ENCODE data around the gene MESP2. TPM values are rescaled to one million over a fixed set of nuclear protein-coding genes. Genes with fewer than 3 reads are reported as not detected.

Gene MESP2
- total RNA-seq, 2 experiments from 2014 or later, result not detected

DNA sequence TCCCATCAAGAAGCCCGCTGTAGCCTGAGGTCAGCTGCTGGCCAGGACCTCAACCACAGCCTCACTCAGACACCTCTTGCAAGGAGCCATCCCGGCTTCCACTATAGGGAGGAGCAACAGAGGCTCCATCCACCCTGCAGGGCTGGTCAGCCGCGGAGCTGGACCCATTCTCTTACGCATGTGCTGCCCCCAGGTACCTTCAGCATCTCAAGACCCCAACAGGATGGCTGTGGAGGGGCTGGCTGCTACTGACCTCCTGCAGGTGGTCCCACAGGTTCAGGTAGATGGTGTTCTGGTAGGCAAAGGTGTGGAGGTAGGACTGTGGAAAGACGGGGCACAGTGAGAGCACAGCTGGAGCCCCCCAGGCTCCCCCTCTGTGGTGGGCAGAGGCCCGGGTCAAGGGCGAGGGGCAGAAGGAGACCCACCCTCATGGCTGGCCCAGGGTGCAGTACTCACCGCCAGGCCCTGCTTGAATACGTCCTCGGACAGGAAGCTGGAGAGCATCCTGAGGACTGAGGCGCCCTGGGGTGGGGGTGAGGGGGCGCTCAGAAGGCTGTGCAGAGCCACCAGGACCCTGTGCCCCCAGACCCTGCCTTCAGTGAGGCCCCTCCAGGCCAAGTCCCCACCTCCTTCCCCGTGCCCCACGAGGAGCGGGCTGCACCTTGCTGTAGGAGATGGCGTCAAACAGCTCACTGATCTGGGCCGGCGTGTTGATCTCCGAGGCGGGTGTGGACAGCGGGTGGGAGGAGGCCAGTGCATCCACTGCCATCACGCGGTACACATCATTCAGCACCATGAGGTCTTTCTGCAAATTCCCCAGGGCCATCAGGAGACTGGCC is 27.1 kb downstream of the MESP2 start:
- ATAC-seq, result no peak
- CTCF ChIA-PET, result interaction anchor here (1.3 kb wide), 1 partner anchor 42 kb away, joined by 3 read pairs; no protein-coding TSS in a partner anchor
- Mint-ChIP-seq H3K27me3 (no peaks in the 10 kb centered on the region), H3K4me1 (no peaks in the 10 kb centered on the region), H3K4me3 (no peak overlapping the region), H3K36me3 (no peaks in the 10 kb centered on the region), H3K9me3 (ENCODE audit: low read depth) (no peaks in the 10 kb centered on the region), H3K27ac (no peak overlapping the region)
- DNase-seq, result no peak

- no peaks in the 10 kb centered on the region for H3K4me1 Mint-ChIP-seq
- CTCF ChIA-PET, result interaction anchor here (1.3 kb wide), 1 partner anchor 43 kb away, joined by 3 read pairs; no protein-coding TSS in a partner anchor
- no peak overlapping the region for H3K4me3 Mint-ChIP-seq
- H3K36me3 Mint-ChIP-seq, result no peaks in the 10 kb centered on the region
- no peak for DNase-seq
- ATAC-seq, result no peak
- H3K27me3 Mint-ChIP-seq, result no peaks in the 10 kb centered on the region
- no peaks in the 10 kb centered on the region for H3K9me3 Mint-ChIP-seq (ENCODE audit: low read depth)
- no peak overlapping the region for H3K27ac Mint-ChIP-seq
These were observed 28.0 kb downstream of the MESP2 start for GRCh38 chr15:89803941-89804800.

- no peaks in the 10 kb centered on the region for H3K9me3 Mint-ChIP-seq (ENCODE audit: low read depth)
- no peaks in the 10 kb centered on the region for H3K4me1 Mint-ChIP-seq
- H3K27me3 Mint-ChIP-seq, result no peaks in the 10 kb centered on the region
- H3K36me3 Mint-ChIP-seq, result no peaks in the 10 kb centered on the region
- no peak overlapping the region for H3K4me3 Mint-ChIP-seq
- ATAC-seq (no peak), DNase-seq (no peak)
- CTCF ChIA-PET, result no interaction called here
- H3K27ac Mint-ChIP-seq, result no peak overlapping the region
These were observed 29.4 kb downstream of the MESP2 start for GRCh38 chr15:89805241-89806209.

DNA sequence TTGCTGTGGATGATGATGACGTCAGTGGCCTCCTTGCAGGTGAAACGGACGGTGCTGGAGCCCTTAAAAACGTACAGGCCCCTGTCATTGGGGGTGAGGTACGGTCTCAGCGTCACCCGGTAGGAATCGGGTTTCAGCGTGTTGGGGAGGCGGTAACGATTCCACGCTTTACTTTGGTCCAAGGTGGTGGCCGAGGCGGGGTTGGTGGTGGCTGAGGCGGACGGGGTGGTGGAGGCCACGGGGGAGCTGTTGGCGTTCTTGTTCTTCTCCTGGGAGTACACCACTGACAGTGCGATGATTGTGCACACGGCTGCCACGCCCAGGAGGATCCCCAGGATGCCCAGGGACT is 30.1 kb downstream of the MESP2 start:
- Mint-ChIP-seq H3K4me3 (no peak overlapping the region), H3K27me3 (no peaks in the 10 kb centered on the region), H3K36me3 (no peaks in the 10 kb centered on the region), H3K4me1 (no peaks in the 10 kb centered on the region), H3K27ac (no peak overlapping the region), H3K9me3 (ENCODE audit: low read depth) (no peaks in the 10 kb centered on the region)
- DNase-seq (no peak), ATAC-seq (no peak)
- CTCF ChIA-PET, result no interaction called here

GRCh38 chr15:89806559-89807550 is 30.7 kb downstream of the MESP2 start:
- H3K36me3 Mint-ChIP-seq, result no peaks in the 10 kb centered on the region
- no peak overlapping the region for H3K4me3 Mint-ChIP-seq
- H3K9me3 Mint-ChIP-seq (ENCODE audit: low read depth), result no peaks in the 10 kb centered on the region
- no peak for ATAC-seq
- CTCF ChIA-PET, result no interaction called here
- H3K27ac Mint-ChIP-seq, result no peak overlapping the region
- H3K4me1 Mint-ChIP-seq, result no peaks in the 10 kb centered on the region
- H3K27me3 Mint-ChIP-seq, result no peaks in the 10 kb centered on the region
- DNase-seq, result no peak

GRCh38 chr15:89807689-89808088 is 31.6 kb downstream of the MESP2 start:
- Mint-ChIP-seq H3K4me1 (no peaks in the 10 kb centered on the region), H3K36me3 (no peaks in the 10 kb centered on the region), H3K27me3 (peaks cover 2% of the 10 kb centered on the region), H3K27ac (no peak overlapping the region), H3K4me3 (no peak overlapping the region), H3K9me3 (ENCODE audit: low read depth) (no peaks in the 10 kb centered on the region)
- ATAC-seq, result no peak
- no peak for DNase-seq
- CTCF ChIA-PET, result interaction anchor here (0.6 kb wide), 1 partner anchor 225 kb away, joined by 3 read pairs; no protein-coding TSS in a partner anchor

GRCh38 chr15:89808160-89808870 is 32.2 kb downstream of the MESP2 start:
- Mint-ChIP-seq H3K27me3 (peaks cover 4% of the 10 kb centered on the region), H3K4me1 (no peaks in the 10 kb centered on the region), H3K9me3 (ENCODE audit: low read depth) (no peaks in the 10 kb centered on the region), H3K27ac (no peak overlapping the region), H3K36me3 (no peaks in the 10 kb centered on the region), H3K4me3 (no peak overlapping the region)
- CTCF ChIA-PET, result interaction anchor here (0.6 kb wide), 1 partner anchor 226 kb away, joined by 3 read pairs; no protein-coding TSS in a partner anchor
- DNase-seq (no peak), ATAC-seq (no peak)

GRCh38 chr15:89809093-89809786 is 33.1 kb downstream of the MESP2 start:
- CTCF ChIA-PET, result no interaction called here
- no peak for DNase-seq
- Mint-ChIP-seq H3K4me1 (no peaks in the 10 kb centered on the region), H3K4me3 (no peak overlapping the region), H3K9me3 (ENCODE audit: low read depth) (no peaks in the 10 kb centered on the region), H3K27me3 (peaks cover 11% of the 10 kb centered on the region), H3K36me3 (no peaks in the 10 kb centered on the region), H3K27ac (no peak overlapping the region)
- ATAC-seq, result no peak

- H3K4me3 Mint-ChIP-seq, result no peak overlapping the region
- no peaks in the 10 kb centered on the region for H3K4me1 Mint-ChIP-seq
- H3K9me3 Mint-ChIP-seq (ENCODE audit: low read depth), result no peaks in the 10 kb centered on the region
- no peak for DNase-seq
- no peaks in the 10 kb centered on the region for H3K36me3 Mint-ChIP-seq
- H3K27me3 Mint-ChIP-seq, result peaks cover 11% of the 10 kb centered on the region
- CTCF ChIA-PET, result no interaction called here
- no peak for ATAC-seq
- no peak overlapping the region for H3K27ac Mint-ChIP-seq
These were observed 33.6 kb downstream of the MESP2 start for GRCh38 chr15:89809787-89810148.

GRCh38 chr15:89810837-89811236 is 34.7 kb downstream of the MESP2 start:
- H3K9me3 Mint-ChIP-seq (ENCODE audit: low read depth), result no peaks in the 10 kb centered on the region
- CTCF ChIA-PET, result no interaction called here
- no peak for ATAC-seq
- peaks cover 21% of the 10 kb centered on the region for H3K27me3 Mint-ChIP-seq
- H3K4me1 Mint-ChIP-seq, result peaks cover 5% of the 10 kb centered on the region
- H3K27ac Mint-ChIP-seq, result no peak overlapping the region
- peaks cover 5% of the 10 kb centered on the region for H3K36me3 Mint-ChIP-seq
- no peak for DNase-seq
- no peak overlapping the region for H3K4me3 Mint-ChIP-seq

GRCh38 chr15:89812011-89812846 is 36.1 kb downstream of the MESP2 start:
- DNase-seq (no peak), ATAC-seq (no peak)
- no peak overlapping the region for H3K4me3 Mint-ChIP-seq
- H3K9me3 Mint-ChIP-seq (ENCODE audit: low read depth), result no peaks in the 10 kb centered on the region
- peaks cover 6% of the 10 kb centered on the region for H3K4me1 Mint-ChIP-seq
- no peak overlapping the region for H3K27ac Mint-ChIP-seq
- peaks cover 10% of the 10 kb centered on the region for H3K36me3 Mint-ChIP-seq
- H3K27me3 Mint-ChIP-seq, result peaks cover 31% of the 10 kb centered on the region
- CTCF ChIA-PET, result no interaction called here
